OCI-LY1 (cell line): ENCODE measurements around the gene PCP2.

Experiments
- H2AFZ ChIP-seq: fragments of 200-600 bp; sonication (generic), shearing (Covaris generic); 2 replicates; pipeline ENCODE4 v1.6.0; 2014; ENCODE audit warnings: antibody characterized with exemption, mild to moderate bottlenecking, low read length
- H3F3A ChIP-seq: fragments of 200-600 bp; sonication (generic), shearing (Covaris generic); 2 replicates; pipeline ENCODE4 v1.6.0; 2014; ENCODE audit warnings: mild to moderate bottlenecking, antibody characterized with exemption, low read length, moderate library complexity; ENCODE audit not compliant: insufficient read depth
- H3K27ac ChIP-seq: fragments of 200-600 bp; sonication (generic); 2 replicates; pipeline ENCODE4 v1.5.1; 2014; ENCODE audit warnings: low read length, mixed run types, mild to moderate bottlenecking, low read depth; ENCODE audit not compliant: poor library complexity, severe bottlenecking
- H3K27me3 ChIP-seq: fragments of 200-600 bp; sonication (generic); 2 replicates; pipeline ENCODE4 v1.6.0; 2014; ENCODE audit warnings: antibody characterized with exemption, mild to moderate bottlenecking, low read length, moderate library complexity; ENCODE audit not compliant: insufficient read depth
- H3K36me3 ChIP-seq: fragments of 200-600 bp; sonication (generic); 2 replicates; pipeline ENCODE4 v1.6.1; 2014; ENCODE audit warnings: mild to moderate bottlenecking, antibody characterized with exemption, low read length, moderate library complexity, mixed read lengths; ENCODE audit not compliant: insufficient read depth
- H3K4me1 ChIP-seq: fragments of 200-600 bp; sonication (generic); 2 replicates; pipeline ENCODE4 v1.5.1; 2014; ENCODE audit warnings: mild to moderate bottlenecking, low read length, moderate library complexity; ENCODE audit not compliant: insufficient read depth, severe bottlenecking
- H3K4me2 ChIP-seq: fragments of 200-600 bp; sonication (generic), shearing (Covaris generic); 2 replicates; pipeline ENCODE4 v1.6.1; 2014; ENCODE audit warnings: low read length
- H3K4me3 ChIP-seq: fragments of 200-600 bp; sonication (generic); 2 replicates; pipeline ENCODE4 v1.5.1; 2014; ENCODE audit warnings: low read length, low read depth, mild to moderate bottlenecking, mixed read lengths; ENCODE audit not compliant: poor library complexity, severe bottlenecking
- H3K79me2 ChIP-seq: fragments of 200-600 bp; shearing (Covaris generic); 2 replicates; pipeline ENCODE4 v1.6.1; 2016; ENCODE audit warnings: mixed run types, low read length, mixed read lengths; ENCODE audit not compliant: insufficient read depth
- H3K9ac ChIP-seq: fragments of 200-600 bp; sonication (generic), shearing (Covaris generic); 2 replicates; pipeline ENCODE4 v1.6.1; 2014; ENCODE audit warnings: mild to moderate bottlenecking, low read length, mixed read lengths
- H3K9me2 ChIP-seq: fragments of 200-600 bp; sonication (generic), shearing (Covaris generic); 2 replicates; pipeline ENCODE4 v1.6.1; 2014; ENCODE audit warnings: low read depth, mild to moderate bottlenecking, low read length, mixed read lengths
- H3K9me3 ChIP-seq: fragments of 200-600 bp; shearing (Covaris generic); 2 replicates; pipeline ENCODE4 v1.6.1; 2014; ENCODE audit warnings: low read length, mixed read lengths
- H4K20me1 ChIP-seq: fragments of 200-600 bp; sonication (generic), shearing (Covaris generic); 2 replicates; pipeline ENCODE4 v1.6.0; 2016; ENCODE audit warnings: mild to moderate bottlenecking, low read length; ENCODE audit not compliant: insufficient read depth
- CTCF ChIP-seq: fragments of 200-600 bp; sonication (generic), shearing (Covaris generic); IDR thresholded peaks from 2 replicates; pipeline ENCODE4 v1.5.1; 2017; ENCODE audit warnings: mild to moderate bottlenecking, antibody characterized with exemption, low read length, moderate library complexity, mixed read lengths
- EZH2 ChIP-seq: fragments of 200-600 bp; sonication (generic), shearing (Covaris generic); IDR thresholded peaks from 2 replicates; pipeline ENCODE4 v1.8.0; 2017; ENCODE audit warnings: borderline replicate concordance, mixed run types, mild to moderate bottlenecking, antibody characterized with exemption, low read length, moderate library complexity, mixed read lengths

The PCP2 gene

GRCh38 chr19:7642295-7643030, 8.9 kb upstream of the PCP2 start:
- no peak overlapping the region for H2AFZ ChIP-seq
- no peaks in the 10 kb centered on the region for H3K9me2 ChIP-seq
- no peaks in the 10 kb centered on the region for H3K27me3 ChIP-seq
- no peaks in the 10 kb centered on the region for H3K79me2 ChIP-seq
- no peak overlapping the region for H3K4me3 ChIP-seq
- H3K9ac ChIP-seq = no peak overlapping the region
- H3K4me1 ChIP-seq = peaks cover 8% of the 10 kb centered on the region
- H3K9me3 ChIP-seq = no peaks in the 10 kb centered on the region
- H3K27ac ChIP-seq = no peak overlapping the region
- no peaks in the 10 kb centered on the region for H4K20me1 ChIP-seq
- H3F3A ChIP-seq = no peaks in the 10 kb centered on the region; the same call in 1 of the 2 replicates
- H3K36me3 ChIP-seq = peaks cover 21% of the 10 kb centered on the region
- H3K4me2 ChIP-seq = no peak overlapping the region
- TF ChIP-seq EZH2 (no peak), CTCF (no peak)

DNA sequence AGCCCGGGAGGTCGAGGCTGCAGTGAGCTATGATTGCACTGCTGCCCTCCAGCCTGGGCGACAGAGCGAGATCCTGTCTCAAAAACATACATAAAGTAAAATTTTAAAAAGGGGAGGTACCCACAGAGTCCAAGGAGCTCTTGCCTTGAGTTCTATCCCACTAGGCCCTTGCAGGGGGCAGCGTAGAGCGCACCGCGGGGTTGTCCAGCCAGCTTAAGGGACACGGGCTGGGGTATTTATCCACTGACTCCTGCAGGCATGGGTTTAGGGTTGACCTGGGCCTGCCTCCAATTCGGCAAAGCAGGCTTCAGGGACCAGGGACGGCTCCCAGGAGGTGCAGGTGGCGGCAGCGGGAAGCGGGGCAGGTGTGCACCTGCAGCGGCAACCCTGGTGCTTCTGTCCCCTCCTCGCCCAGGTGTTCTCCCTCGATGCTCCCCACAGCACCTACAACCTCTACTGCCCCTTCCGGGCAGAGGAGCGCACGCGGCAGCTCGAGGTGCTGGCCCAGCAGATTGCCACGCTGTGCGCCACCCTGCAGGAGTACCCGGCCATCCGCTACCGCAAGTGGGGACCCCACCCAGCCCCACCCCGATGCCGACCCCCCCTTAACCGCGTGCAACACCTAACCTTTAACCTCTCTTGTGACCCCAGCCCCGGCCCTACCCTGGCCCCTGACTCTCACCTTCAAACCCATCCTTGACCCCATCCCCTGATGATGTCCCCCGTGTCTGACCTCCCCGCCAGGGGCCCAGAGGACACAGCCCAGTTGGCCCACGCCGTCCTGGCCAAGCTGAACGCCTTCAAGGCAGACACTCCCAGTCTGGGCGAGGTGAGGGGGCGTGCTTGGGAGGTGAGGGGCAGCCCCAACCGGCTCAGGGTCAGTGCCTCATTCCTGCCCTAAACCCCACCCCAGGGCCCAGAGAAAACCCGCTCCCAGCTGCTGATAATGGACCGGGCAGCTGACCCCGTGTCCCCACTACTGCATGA, 8.1 kb upstream of the PCP2 start:
- Histone ChIP-seq H3K27me3 (no peaks in the 10 kb centered on the region), H2AFZ (no peak overlapping the region), H3K4me3 (no peak overlapping the region), H3K79me2 (no peaks in the 10 kb centered on the region), H4K20me1 (no peaks in the 10 kb centered on the region), H3F3A (no peaks in the 10 kb centered on the region; the same call in 1 of the 2 replicates), H3K27ac (no peak overlapping the region), H3K4me1 (peaks cover 11% of the 10 kb centered on the region), H3K9me2 (no peaks in the 10 kb centered on the region), H3K9ac (no peak overlapping the region), H3K36me3 (peaks cover 12% of the 10 kb centered on the region), H3K4me2 (no peak overlapping the region), H3K9me3 (no peaks in the 10 kb centered on the region)
- TF ChIP-seq EZH2 (no peak), CTCF (peak; percentile 25; the same call in 1 of the 2 replicates)

DNA sequence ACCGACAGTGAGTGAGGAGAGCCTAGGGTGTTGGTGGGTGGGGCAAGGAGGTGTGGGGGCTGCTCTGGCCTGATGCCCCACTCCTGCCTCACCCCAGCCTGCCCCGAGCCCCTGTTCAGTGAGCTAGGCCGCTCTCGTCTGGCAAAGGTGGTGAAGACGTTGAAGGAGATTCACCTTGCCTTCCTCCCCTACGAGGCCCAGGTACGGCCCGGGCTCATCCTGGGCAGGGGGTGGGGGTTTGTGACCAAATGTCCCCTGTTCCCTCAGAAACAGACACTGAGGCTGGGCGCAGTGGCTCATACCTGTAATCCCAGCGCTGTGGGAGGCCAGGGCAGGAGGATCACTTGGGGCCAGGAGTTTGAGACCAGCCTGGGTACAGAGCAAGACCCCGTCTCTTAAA, 7.3 kb upstream of the PCP2 start:
- Histone ChIP-seq H3K36me3 (peaks cover 9% of the 10 kb centered on the region), H2AFZ (no peak overlapping the region), H3K9me3 (no peaks in the 10 kb centered on the region), H3K27me3 (no peaks in the 10 kb centered on the region), H3K9ac (no peak overlapping the region), H3K9me2 (no peaks in the 10 kb centered on the region), H4K20me1 (no peaks in the 10 kb centered on the region), H3K79me2 (no peaks in the 10 kb centered on the region), H3K27ac (no peak overlapping the region), H3K4me1 (peaks cover 13% of the 10 kb centered on the region), H3K4me2 (no peak overlapping the region), H3F3A (no peaks in the 10 kb centered on the region; the same call in 1 of the 2 replicates), H3K4me3 (no peak overlapping the region)
- TF ChIP-seq EZH2 = no peak
- TF ChIP-seq CTCF = no peak
